PC-9 (cell line): ENCODE results near the gene CCDC85B. TPM values are rescaled to one million over a fixed set of nuclear protein-coding genes. Genes with fewer than 3 reads are reported as not detected.

Experiments used
- BruUV-seq: library from RNA; stranded (reverse); fragments of 400-500 nt; replicated peaks from 2 replicates; lab custom pipeline; 2021; lab: Mats Ljungman, UMichigan
- CTCF ChIA-PET: fragments of 300-600 bp; sonication (Branson Sonifier 250); formaldehyde crosslinking; loops from one replicate; lab custom pipeline; 2022; ENCODE audit warnings: antibody characterized with exemption; lab: Charles Lee
- POLR2A ChIA-PET: fragments of 300-600 bp; sonication (Branson Sonifier 250); formaldehyde crosslinking; loops from one replicate; lab custom pipeline; 2022; ENCODE audit warnings: antibody characterized with exemption; ENCODE audit not compliant: unreplicated experiment; lab: Charles Lee
- DNase-seq, 2 experiments: peaks; one replicate each; pipeline versions ENCODE4 v3.0.0 to v3.0.0-alpha.2; 2015 to 2022; ENCODE audit warnings: mixed read lengths in 1 of 2
- H2AFZ ChIP-seq: fragments of 200-600 bp; sonication (generic); 2 replicates; pipeline ENCODE4 v1.8.1; 2017; ENCODE audit warnings: antibody characterized with exemption
- H3F3A ChIP-seq: fragments of 200-600 bp; sonication (generic); 2 replicates; pipeline ENCODE4 v1.8.1; 2017; ENCODE audit warnings: antibody characterized with exemption, mild to moderate bottlenecking, low read depth; ENCODE audit not compliant: insufficient read depth
- H3K27ac ChIP-seq: fragments of 200-600 bp; sonication (generic); 2 replicates; pipeline ENCODE4 v1.6.1; 2016; ENCODE audit warnings: mixed run types
- H3K27me3 ChIP-seq: fragments of 200-600 bp; sonication (generic); 2 replicates; pipeline ENCODE4 v1.6.1; 2016; ENCODE audit warnings: low read depth, mixed run types; ENCODE audit not compliant: insufficient read depth
- H3K36me3 ChIP-seq: fragments of 200-600 bp; sonication (generic); 2 replicates; pipeline ENCODE4 v1.6.1; 2016; ENCODE audit warnings: low read depth, mixed run types
- H3K4me1 ChIP-seq: fragments of 200-600 bp; sonication (generic); replicated peaks from 2 replicates; pipeline ENCODE4 v1.6.1; 2016; ENCODE audit warnings: mixed run types; ENCODE audit not compliant: insufficient read depth
- H3K4me2 ChIP-seq: fragments of 200-600 bp; sonication (generic); 2 replicates; pipeline ENCODE4 v1.6.1; 2017; ENCODE audit warnings: mixed run types
- H3K4me3 ChIP-seq: fragments of 200-600 bp; sonication (generic); 2 replicates; pipeline ENCODE4 v1.6.1; 2016; ENCODE audit warnings: mixed run types
- H3K79me2 ChIP-seq: fragments of 200-600 bp; sonication (generic); 2 replicates; pipeline ENCODE4 v1.6.1; 2017; ENCODE audit warnings: low read depth, mixed run types
- H3K9me2 ChIP-seq: fragments of 200-600 bp; sonication (generic); 2 replicates; pipeline ENCODE4 v1.8.1; 2017; ENCODE audit warnings: mild to moderate bottlenecking; ENCODE audit not compliant: insufficient read depth
- H3K9me3 ChIP-seq: fragments of 200-600 bp; sonication (generic); 2 replicates; pipeline ENCODE4 v1.8.1; 2016; ENCODE audit warnings: low read depth; ENCODE audit not compliant: insufficient read depth
- H4K20me1 ChIP-seq: fragments of 200-600 bp; sonication (generic); 2 replicates; pipeline ENCODE4 v1.8.1; 2017; ENCODE audit not compliant: insufficient read depth
- CTCF ChIP-seq: fragments of 200-600 bp; sonication (generic); conservative IDR thresholded peaks from 2 replicates; pipeline ENCODE4 v1.6.1; 2017; ENCODE audit warnings: mixed run types, antibody characterized with exemption, mild to moderate bottlenecking, moderate library complexity
- EZH2 ChIP-seq: fragments of 200-600 bp; sonication (generic); IDR thresholded peaks from 2 replicates; pipeline ENCODE4 v1.8.0; 2017; ENCODE audit warnings: antibody characterized with exemption, low read depth
- intact Hi-C: fragments of 100-400 bp; cut with micrococcal nuclease; formaldehyde crosslinking; loops from one replicate; pipeline ENCODE4 v1.10.0; 2022; ENCODE audit not compliant: unreplicated experiment
- total RNA-seq: library from RNA; stranded (reverse); gene quantifications from 2 replicates; pipeline ENCODE4 v1.2.3, GENCODE V29; 2021

The CCDC85B gene
- total RNA-seq, 1 experiment from 2014 or later: 45.0 TPM

GRCh38 chr11:65887723-65888162, 2.7 kb upstream of the CCDC85B start:
- TF ChIP-seq EZH2 (no peak), CTCF (no peak)
- CTCF ChIA-PET: interaction anchor here (0.6 to 3.2 kb wide), 19 partner anchors 9 to 741 kb away, joined by 3 to 24 read pairs (median 4); partner anchors contain the start of genes MUS81 and SART1
- TSS peak; percentile 4 for BruUV-seq
- Histone ChIP-seq H4K20me1 (0 out of 2 replicates have a peak, but pooled peaks cover 6% of the 10 kb centered on the region), H3K4me1 (peaks cover 28% of the 10 kb centered on the region), H3K4me3 (peak overlapping the region; percentile 80), H3K79me2 (peaks cover 31% of the 10 kb centered on the region), H3K9me2 (no peaks in the 10 kb centered on the region), H3K9me3 (no peaks in the 10 kb centered on the region), H3K36me3 (peaks cover 18% of the 10 kb centered on the region; the same call in 1 of the 2 replicates), H3K4me2 (peak overlapping the region; percentile 98), H2AFZ (peak overlapping the region; percentile 94), H3K27me3 (no peaks in the 10 kb centered on the region), H3K27ac (peak overlapping the region; percentile 26; the same call in 1 of the 2 replicates), H3F3A (peaks cover 63% of the 10 kb centered on the region)
- DNase-seq: no peak
- POLR2A ChIA-PET: interaction anchor here (0.5 to 1.1 kb wide), 14 partner anchors 9 to 774 kb away, joined by 3 to 29 read pairs (median 6); partner anchors contain the start of genes EIF1AD, FOSL1, KAT5 and MUS81
- intact Hi-C loops: loop anchor here (1.0 to 10.0 kb wide), 7 partner anchors 28 to 250 kb away; partner anchors contain the start of genes C11orf68, DRAP1, SART1 and SIPA1

GRCh38 chr11:65888163-65888814, 2.2 kb upstream of the CCDC85B start, which contains the start of gene FIBP:
TSS of gene FIBP (minus strand) at chr11:65888471. CDS start at chr11:65888418, 53 bp downstream.
- Histone ChIP-seq H3K4me3 (peak within 1 kb of the TSS; percentile 80), H3F3A (peaks cover 69% of the 10 kb centered on the region), H3K27ac (peak within 1 kb of the TSS; percentile 51), H4K20me1 (0 out of 2 replicates have a peak, but pooled peaks cover 6% of the 10 kb centered on the region), H3K9me3 (no peaks in the 10 kb centered on the region), H3K9me2 (no peaks in the 10 kb centered on the region), H2AFZ (peak within 1 kb of the TSS; percentile 94), H3K4me1 (peaks cover 28% of the 10 kb centered on the region), H3K36me3 (peaks cover 18% of the 10 kb centered on the region; the same call in 1 of the 2 replicates), H3K27me3 (no peaks in the 10 kb centered on the region), H3K79me2 (peaks cover 36% of the 10 kb centered on the region), H3K4me2 (peak within 1 kb of the TSS; percentile 98)
- no peak for TF ChIP-seq EZH2
- peak; percentile 90 for TF ChIP-seq CTCF
- BruUV-seq: no TSS peak
- ChIA-PET POLR2A (interaction anchor here (0.5 to 1.1 kb wide), 18 partner anchors 10 to 1487 kb away, joined by 3 to 29 read pairs (median 6); partner anchors contain the start of genes EIF1AD, FOSL1, KAT5 and MUS81), CTCF (interaction anchor here (0.6 to 3.2 kb wide), 19 partner anchors 9 to 742 kb away, joined by 3 to 24 read pairs (median 4); partner anchors contain the start of genes MUS81 and SART1)
- DNase-seq: peak; percentile 92 to 97
- intact Hi-C loops: loop anchor here (1.0 to 10.0 kb wide), 7 partner anchors 29 to 251 kb away; partner anchors contain the start of genes C11orf68, DRAP1, SART1 and SIPA1
